Retinal pigment epithelial cell (primary cell): ENCODE measurements around the gene C3orf22.

ENCODE experiments used
- DNase-seq: peaks from one replicate; pipeline ENCODE4 v3.0.0-alpha.2; 2010; ENCODE audit warnings: low read depth
- H3K4me3 ChIP-seq: 2 replicates; pipeline ENCODE4 v1.5.1; 2011; ENCODE audit warnings: mild to moderate bottlenecking, low read length, control low read depth, moderate library complexity
- TF ChIP-seq, protein P1 (sequence below): conservative IDR thresholded peaks from 2 replicates; pipeline ENCODE4 v1.5.1; 2011; ENCODE audit warnings: low read depth, low read length, control low read depth, inconsistent platforms

C3orf22 gene

DNA sequence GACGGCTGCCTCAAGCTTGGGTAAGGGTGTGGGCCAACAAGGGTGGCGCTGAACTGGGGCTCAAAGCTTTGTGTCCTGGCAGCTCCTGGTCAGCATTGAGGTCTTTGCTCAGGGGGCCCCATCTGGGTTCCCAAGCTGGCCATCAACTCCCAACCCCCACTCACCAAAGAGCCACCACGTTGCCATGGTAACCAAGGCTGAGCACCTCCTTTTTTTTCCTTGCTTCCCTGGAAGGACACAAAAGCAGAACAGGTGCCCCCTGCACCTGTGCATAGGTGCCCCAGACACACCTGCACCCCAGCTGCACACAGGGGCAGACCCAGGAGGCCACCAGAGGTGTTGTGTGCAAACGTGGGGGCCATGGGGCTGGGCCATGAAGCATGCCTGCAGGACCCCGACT is 57.7 kb downstream of the C3orf22 start:
- TF ChIP-seq, protein P1, sequence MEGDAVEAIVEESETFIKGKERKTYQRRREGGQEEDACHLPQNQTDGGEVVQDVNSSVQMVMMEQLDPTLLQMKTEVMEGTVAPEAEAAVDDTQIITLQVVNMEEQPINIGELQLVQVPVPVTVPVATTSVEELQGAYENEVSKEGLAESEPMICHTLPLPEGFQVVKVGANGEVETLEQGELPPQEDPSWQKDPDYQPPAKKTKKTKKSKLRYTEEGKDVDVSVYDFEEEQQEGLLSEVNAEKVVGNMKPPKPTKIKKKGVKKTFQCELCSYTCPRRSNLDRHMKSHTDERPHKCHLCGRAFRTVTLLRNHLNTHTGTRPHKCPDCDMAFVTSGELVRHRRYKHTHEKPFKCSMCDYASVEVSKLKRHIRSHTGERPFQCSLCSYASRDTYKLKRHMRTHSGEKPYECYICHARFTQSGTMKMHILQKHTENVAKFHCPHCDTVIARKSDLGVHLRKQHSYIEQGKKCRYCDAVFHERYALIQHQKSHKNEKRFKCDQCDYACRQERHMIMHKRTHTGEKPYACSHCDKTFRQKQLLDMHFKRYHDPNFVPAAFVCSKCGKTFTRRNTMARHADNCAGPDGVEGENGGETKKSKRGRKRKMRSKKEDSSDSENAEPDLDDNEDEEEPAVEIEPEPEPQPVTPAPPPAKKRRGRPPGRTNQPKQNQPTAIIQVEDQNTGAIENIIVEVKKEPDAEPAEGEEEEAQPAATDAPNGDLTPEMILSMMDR, result no peak
- DNase-seq, result no peak
- no peak overlapping the region for H3K4me3 ChIP-seq

DNA sequence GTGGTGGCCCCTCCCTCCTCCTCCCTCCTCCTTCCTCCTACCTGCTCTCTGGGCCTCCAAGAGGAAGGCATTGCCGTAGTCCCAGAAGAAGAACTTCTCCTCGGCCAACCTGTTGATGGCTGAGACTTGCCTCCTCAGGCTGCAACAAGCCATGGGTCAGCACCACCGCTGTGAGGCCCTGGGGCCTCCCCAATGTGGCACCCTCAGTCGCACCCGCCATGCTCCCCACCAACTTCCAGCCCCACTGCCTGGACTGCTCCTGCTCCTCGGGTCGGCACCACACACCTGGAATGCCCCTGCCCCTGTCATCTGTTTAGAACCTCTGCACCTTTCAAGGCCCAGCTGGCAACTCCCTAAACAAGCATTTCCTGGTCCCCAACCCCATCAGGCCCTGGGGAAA is 58.7 kb downstream of the C3orf22 start:
- DNase-seq, result no peak
- TF ChIP-seq, protein P1, result no peak
- H3K4me3 ChIP-seq, result no peak overlapping the region
